Right lobe of liver (tissue), 6 donors: ENCODE data around the gene ZDHHC3. TPM values are rescaled to one million over a fixed set of nuclear protein-coding genes. Genes with fewer than 3 reads are reported as not detected.

ENCODE experiments used
- ATAC-seq, 4 donors: fragments of 200-7000 bp; cut with Tn5 transposase; one replicate each; pipeline ENCODE4 v1.9.1; 2020; ENCODE audit warnings: mild to moderate bottlenecking in 4 of 4, moderate library complexity in 4 of 4
- DNase-seq, 3 donors: peaks; one replicate each; pipeline ENCODE4 v3.0.0-alpha.2; 2020
- H3K27ac ChIP-seq, 3 donors: fragments of 200-600 bp; one replicate each; pipeline ENCODE4 v1.8.0; 2022
- H3K27me3 ChIP-seq, 2 donors: fragments of 200-600 bp; one replicate each; pipeline ENCODE4 v1.8.0; 2022
- H3K36me3 ChIP-seq, 4 donors: fragments of 200-600 bp; sonication (generic) in 1 of 4; one replicate each; pipeline versions ENCODE4 v1.5.1 to v1.8.0; 2017 to 2022; ENCODE audit warnings: control low read depth in 1 of 4
- H3K4me1 ChIP-seq, 4 donors: fragments of 200-600 bp; sonication (generic) in 1 of 4; one replicate each; pipeline versions ENCODE4 v1.5.1 to v1.8.0; 2017 to 2022; ENCODE audit warnings: control low read depth in 1 of 4
- H3K4me3 ChIP-seq, 3 donors: fragments of 200-600 bp; one replicate each; pipeline ENCODE4 v1.8.0; 2022
- H3K9me3 ChIP-seq, 4 donors: fragments of 200-600 bp; sonication (generic) in 1 of 4; one replicate each; pipeline versions ENCODE4 v1.5.1 to v1.8.0; 2017 to 2022; ENCODE audit warnings: control low read depth in 1 of 4
- CTCF ChIP-seq, 4 donors: fragments of 200-600 bp in 3 of 4; fragments of 450-650 bp in 1 of 4; IDR thresholded peaks; one replicate each; pipeline versions ENCODE4 v1.5.1 to v1.8.0; 2016 to 2022; ENCODE audit warnings: antibody characterized with exemption in 4 of 4, mild to moderate bottlenecking in 2 of 4
- POLR2A ChIP-seq: fragments of 450-650 bp; IDR thresholded peaks from one replicate; pipeline ENCODE4 v1.6.1; 2017; ENCODE audit warnings: antibody characterized with exemption, mild to moderate bottlenecking
- WGBS: methylation state at CpG from one replicate; pipeline ENCODE4 v1.1.6; 2018; ENCODE audit warnings: low coverage, low lambda C conversion rate; ENCODE audit not compliant: insufficient coverage; ENCODE audit errors: missing lambda C conversion rate; 5-methylcytosine and 5-hydroxymethylcytosine counted together
- intact Hi-C, 2 donors: fragments of 100-400 bp; cut with DNase I; formaldehyde crosslinking; loops; one replicate each; pipeline versions ENCODE4 v1.11.2 to v1.14.1; 2022
- total RNA-seq, 6 experiments: library from RNA; depleted of rRNA in 2 of 6; stranded (reverse); fragments of >200 nt in 2 of 6; fragmentation: NEBNext Ultra II Directional in 3 of 6; extraction: Animal tissue kit (Norgen Biotek cat#: 25700) in 3 of 6; gene quantifications; one replicate each; pipeline versions ENCODE4 v1.1.0 to v1.2.4, GENCODE V29; 2016 to 2023
- donor health status: DM: no; HTN: yes; CAD: no.
- donor health status: DM: no; HTN: no; CAD: no.
- donor health status: DM: no; HTN: no; CAD: no.
- donor health status: DM: no; HTN: yes; CAD: no.
- donor health status: DM: no; HTN: yes; CAD: no.

The ZDHHC3 gene
- total RNA-seq, 6 experiments from 2014 or later = 27.5 to 36.7 (median 32.0) TPM

- TF ChIP-seq CTCF (IDR thresholded peaks at IDR 0.05) (no peak), POLR2A (no peak)
Measured at GRCh38 chr3:44877333-44877732, 98.6 kb downstream of the ZDHHC3 start.

GRCh38 chr3:44875596-44875995 lies 100.4 kb downstream of the ZDHHC3 start:
- TF ChIP-seq CTCF (IDR thresholded peaks at IDR 0.05) (no peak), POLR2A (no peak)
- WGBS = 87% methylated on average over 2 of the region's 3 CpGs
- peaks cover 0 to 6% (median 3%) of the 10 kb centered on the region in 4 donors for H3K4me1 ChIP-seq
- intact Hi-C loops = no loop called here
- no peak overlapping the region for H3K4me3 ChIP-seq
- no peaks in the 10 kb centered on the region for H3K36me3 ChIP-seq
- no peaks in the 10 kb centered on the region for H3K9me3 ChIP-seq
- no peak overlapping the region for H3K27ac ChIP-seq
- ATAC-seq (no peak), DNase-seq (no peak)
- H3K27me3 ChIP-seq = no peaks in the 10 kb centered on the region

More at GRCh38 chr3:44877333-44877732, 98.6 kb downstream of the ZDHHC3 start:
- WGBS = 31% methylated on average over 1 of the region's 3 CpGs
- no peaks in the 10 kb centered on the region for H3K9me3 ChIP-seq
- ATAC-seq (peak in 1 of 4 donors; percentile 67), DNase-seq (no peak)
- H3K36me3 ChIP-seq = no peaks in the 10 kb centered on the region
- no peak overlapping the region for H3K27ac ChIP-seq
- H3K4me1 ChIP-seq = no peaks in the 10 kb centered on the region
- no peaks in the 10 kb centered on the region for H3K27me3 ChIP-seq
- intact Hi-C loops = no loop called here
- H3K4me3 ChIP-seq = no peak overlapping the region

Other genes starting within 250 kb of the ZDHHC3 start
- gene ZNF501, start 246.5 kb downstream of the ZDHHC3 start, total RNA-seq = 1 to 10 TPM in 3 of 6 experiments, under 1 TPM in 3; 0.43 to 1.2 (median 0.87) TPM
- gene KIAA1143, start 214.6 kb downstream of the ZDHHC3 start, total RNA-seq = 10 to 100 TPM in 1 of 6 experiments, 1 to 10 TPM in 5; 7.2 to 11.6 (median 8.5) TPM
- under 1 TPM; 0.09 to 0.51 (median 0.22) TPM for gene KIF15, start 214.4 kb downstream of the ZDHHC3 start, total RNA-seq
- gene TMEM42, start 114.3 kb downstream of the ZDHHC3 start, total RNA-seq = 10 to 100 TPM in 2 of 6 experiments, 1 to 10 TPM in 4; 4.9 to 10.9 (median 8.4) TPM
- gene TGM4, start 101.6 kb downstream of the ZDHHC3 start, total RNA-seq = not detected
- 10 to 100 TPM; 15.1 to 25.7 (median 15.9) TPM for gene EXOSC7, start 70 bp upstream of the ZDHHC3 start, total RNA-seq
- gene CLEC3B, start 50.1 kb upstream of the ZDHHC3 start, total RNA-seq = 10 to 100 TPM; 14.4 to 22.1 (median 19.6) TPM
- 1 to 10 TPM in 1 of 6 experiments, under 1 TPM in 5; 0.31 to 2.7 (median 0.83) TPM for gene CDCP1, start 170.2 kb upstream of the ZDHHC3 start, total RNA-seq